Thyroid gland (tissue), 4 donors: ENCODE results near the gene DNAAF5.

ENCODE experiments used
- CTCF ChIP-seq, 6 experiments: fragments of 200-600 bp in 3 of 6; fragments of 450-650 bp in 3 of 6; sonication (generic) in 3 of 6; IDR thresholded peaks; one replicate each; pipeline ENCODE4 v1.5.1; 2016 to 2019; ENCODE audit warnings: antibody characterized with exemption in 6 of 6, mild to moderate bottlenecking in 2 of 6, inconsistent platforms in 1 of 6, moderate library complexity in 1 of 6
- POLR2A ChIP-seq, 2 donors: fragments of 450-650 bp; IDR thresholded peaks; one replicate each; pipeline ENCODE4 v1.6.1; 2017; ENCODE audit warnings: antibody characterized with exemption in 2 of 2, mild to moderate bottlenecking in 2 of 2, moderate library complexity in 1 of 2

GRCh38 chr7:726854-727103 is 280 bp downstream of the DNAAF5 start:
- TF ChIP-seq POLR2A (IDR thresholded peaks at IDR 0.05) (no peak), CTCF (IDR thresholded peaks at IDR 0.05) (no peak)
